Measurements from ENCODE around the gene SPRY4.

The SPRY4 gene

GRCh38 chr5:142309747-142310318, 15.0 kb downstream of the SPRY4 start:
- Histone ChIP-seq H3K4me3 (ENCODE audit: insufficient read depth, low read depth, low read length, poor library complexity, severe bottlenecking) (no peak overlapping the region), H3K27ac (ENCODE audit: insufficient read depth, low read length, poor library complexity, severe bottlenecking) (no peak overlapping the region), H3K27me3 (replicated peaks; ENCODE audit: control insufficient read depth, insufficient read depth, low read length, poor library complexity, severe bottlenecking) (no peaks in the 10 kb centered on the region), H3K9me3 (ENCODE audit: control insufficient read depth, low read length) (no peaks in the 10 kb centered on the region), H3K4me1 (ENCODE audit: control insufficient read depth, insufficient read depth, low read length, poor library complexity, severe bottlenecking) (no peaks in the 10 kb centered on the region), H3K36me3 (ENCODE audit: control insufficient read depth, insufficient read depth, low read length) (no peaks in the 10 kb centered on the region)
- DNase-seq: no peak

DNA sequence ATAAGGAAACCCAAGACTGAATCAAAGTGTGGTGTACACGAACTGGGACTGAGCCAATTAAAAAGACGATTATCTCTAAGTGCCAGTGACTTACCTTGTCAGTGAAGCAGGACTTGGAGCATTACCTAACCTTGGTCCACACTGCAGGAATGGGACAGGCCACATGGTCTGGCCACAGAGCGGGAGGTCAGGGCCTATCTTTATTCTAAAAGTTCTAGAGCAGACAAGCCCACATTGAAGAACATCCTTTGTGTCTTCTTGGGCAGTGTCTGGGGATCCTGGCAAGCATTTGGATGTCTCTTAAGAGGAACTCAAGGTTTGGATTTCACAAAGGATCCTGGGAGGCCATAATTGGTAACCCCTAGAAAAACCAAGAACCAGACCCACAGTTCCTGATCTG, 16.5 kb downstream of the SPRY4 start:
- Histone ChIP-seq H3K27me3 (replicated peaks; ENCODE audit: control insufficient read depth, insufficient read depth, low read length, poor library complexity, severe bottlenecking) (no peaks in the 10 kb centered on the region), H3K4me3 (ENCODE audit: insufficient read depth, low read depth, low read length, poor library complexity, severe bottlenecking) (no peak overlapping the region), H3K9me3 (ENCODE audit: control insufficient read depth, low read length) (no peaks in the 10 kb centered on the region), H3K36me3 (ENCODE audit: control insufficient read depth, insufficient read depth, low read length) (no peaks in the 10 kb centered on the region), H3K27ac (ENCODE audit: insufficient read depth, low read length, poor library complexity, severe bottlenecking) (no peak overlapping the region), H3K4me1 (ENCODE audit: control insufficient read depth, insufficient read depth, low read length, poor library complexity, severe bottlenecking) (no peaks in the 10 kb centered on the region)
- no peak for DNase-seq

GRCh38 chr5:142307146-142307890, 17.5 kb downstream of the SPRY4 start:
- Histone ChIP-seq H3K27me3 (replicated peaks; ENCODE audit: control insufficient read depth, insufficient read depth, low read length, poor library complexity, severe bottlenecking) (no peaks in the 10 kb centered on the region), H3K27ac (ENCODE audit: insufficient read depth, low read length, poor library complexity, severe bottlenecking) (no peak overlapping the region), H3K4me1 (ENCODE audit: control insufficient read depth, insufficient read depth, low read length, poor library complexity, severe bottlenecking) (no peaks in the 10 kb centered on the region), H3K4me3 (ENCODE audit: insufficient read depth, low read depth, low read length, poor library complexity, severe bottlenecking) (no peak overlapping the region), H3K9me3 (ENCODE audit: control insufficient read depth, low read length) (no peaks in the 10 kb centered on the region), H3K36me3 (ENCODE audit: control insufficient read depth, insufficient read depth, low read length) (no peaks in the 10 kb centered on the region)
- DNase-seq: no peak

- Histone ChIP-seq H3K4me1 (ENCODE audit: control insufficient read depth, insufficient read depth, low read length, poor library complexity, severe bottlenecking) (peaks cover 5% of the 10 kb centered on the region), H3K36me3 (ENCODE audit: control insufficient read depth, insufficient read depth, low read length) (no peaks in the 10 kb centered on the region), H3K27me3 (replicated peaks; ENCODE audit: control insufficient read depth, insufficient read depth, low read length, poor library complexity, severe bottlenecking) (no peaks in the 10 kb centered on the region), H3K27ac (ENCODE audit: insufficient read depth, low read length, poor library complexity, severe bottlenecking) (no peak overlapping the region), H3K4me3 (ENCODE audit: insufficient read depth, low read depth, low read length, poor library complexity, severe bottlenecking) (no peak overlapping the region), H3K9me3 (ENCODE audit: control insufficient read depth, low read length) (no peaks in the 10 kb centered on the region)
- DNase-seq: no peak
Measured at GRCh38 chr5:142306077-142306502, 18.7 kb downstream of the SPRY4 start.

GRCh38 chr5:142305211-142305610, 19.6 kb downstream of the SPRY4 start:
- DNase-seq: no peak
- no peaks in the 10 kb centered on the region for H3K9me3 ChIP-seq (ENCODE audit: control insufficient read depth, low read length)
- H3K4me1 ChIP-seq (ENCODE audit: control insufficient read depth, insufficient read depth, low read length, poor library complexity, severe bottlenecking): peaks cover 5% of the 10 kb centered on the region
- H3K27me3 ChIP-seq (replicated peaks; ENCODE audit: control insufficient read depth, insufficient read depth, low read length, poor library complexity, severe bottlenecking): no peaks in the 10 kb centered on the region
- H3K36me3 ChIP-seq (ENCODE audit: control insufficient read depth, insufficient read depth, low read length): no peaks in the 10 kb centered on the region
- no peak overlapping the region for H3K27ac ChIP-seq (ENCODE audit: insufficient read depth, low read length, poor library complexity, severe bottlenecking)
- no peak overlapping the region for H3K4me3 ChIP-seq (ENCODE audit: insufficient read depth, low read depth, low read length, poor library complexity, severe bottlenecking)

GRCh38 chr5:142304013-142304701, 20.7 kb downstream of the SPRY4 start:
- Histone ChIP-seq H3K27me3 (replicated peaks; ENCODE audit: control insufficient read depth, insufficient read depth, low read length, poor library complexity, severe bottlenecking) (no peaks in the 10 kb centered on the region), H3K4me3 (ENCODE audit: insufficient read depth, low read depth, low read length, poor library complexity, severe bottlenecking) (no peak overlapping the region), H3K36me3 (ENCODE audit: control insufficient read depth, insufficient read depth, low read length) (no peaks in the 10 kb centered on the region), H3K27ac (ENCODE audit: insufficient read depth, low read length, poor library complexity, severe bottlenecking) (no peak overlapping the region), H3K4me1 (ENCODE audit: control insufficient read depth, insufficient read depth, low read length, poor library complexity, severe bottlenecking) (peaks cover 5% of the 10 kb centered on the region), H3K9me3 (ENCODE audit: control insufficient read depth, low read length) (no peaks in the 10 kb centered on the region)
- DNase-seq: no peak

DNA sequence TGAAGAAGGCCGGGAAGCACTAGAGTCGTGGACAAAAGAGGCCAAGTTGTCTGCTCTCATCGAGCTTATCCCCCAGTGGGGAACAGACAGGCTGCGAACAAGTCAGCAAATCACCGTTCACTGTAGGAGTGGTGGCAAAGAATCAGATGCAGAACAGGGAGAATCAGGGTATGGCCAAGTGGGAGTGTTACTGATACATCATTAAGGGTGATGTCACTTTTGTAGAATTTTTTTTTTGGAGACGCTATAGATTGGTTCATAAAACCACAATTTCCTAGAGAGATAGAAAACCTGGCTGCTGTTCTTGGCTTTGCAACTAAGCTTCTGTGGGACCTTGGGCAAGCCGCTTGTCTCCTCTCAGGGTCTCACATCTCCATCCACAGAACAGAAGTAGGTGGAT, 21.3 kb downstream of the SPRY4 start:
- no peak overlapping the region for H3K4me3 ChIP-seq (ENCODE audit: insufficient read depth, low read depth, low read length, poor library complexity, severe bottlenecking)
- H3K4me1 ChIP-seq (ENCODE audit: control insufficient read depth, insufficient read depth, low read length, poor library complexity, severe bottlenecking): peaks cover 5% of the 10 kb centered on the region
- no peaks in the 10 kb centered on the region for H3K9me3 ChIP-seq (ENCODE audit: control insufficient read depth, low read length)
- no peaks in the 10 kb centered on the region for H3K27me3 ChIP-seq (replicated peaks; ENCODE audit: control insufficient read depth, insufficient read depth, low read length, poor library complexity, severe bottlenecking)
- no peak for DNase-seq
- no peaks in the 10 kb centered on the region for H3K36me3 ChIP-seq (ENCODE audit: control insufficient read depth, insufficient read depth, low read length)
- H3K27ac ChIP-seq (ENCODE audit: insufficient read depth, low read length, poor library complexity, severe bottlenecking): no peak overlapping the region

- no peaks in the 10 kb centered on the region for H3K27me3 ChIP-seq (replicated peaks; ENCODE audit: control insufficient read depth, insufficient read depth, low read length, poor library complexity, severe bottlenecking)
Measured at GRCh38 chr5:142301540-142301939, 23.3 kb downstream of the SPRY4 start.

GRCh38 chr5:142300677-142301076, 24.1 kb downstream of the SPRY4 start:
- H3K27ac ChIP-seq (ENCODE audit: insufficient read depth, low read length, poor library complexity, severe bottlenecking): no peak overlapping the region
- no peak for DNase-seq
- H3K4me1 ChIP-seq (ENCODE audit: control insufficient read depth, insufficient read depth, low read length, poor library complexity, severe bottlenecking): peaks cover 5% of the 10 kb centered on the region
- H3K9me3 ChIP-seq (ENCODE audit: control insufficient read depth, low read length): no peaks in the 10 kb centered on the region
- no peaks in the 10 kb centered on the region for H3K36me3 ChIP-seq (ENCODE audit: control insufficient read depth, insufficient read depth, low read length)
- no peaks in the 10 kb centered on the region for H3K27me3 ChIP-seq (replicated peaks; ENCODE audit: control insufficient read depth, insufficient read depth, low read length, poor library complexity, severe bottlenecking)
- no peak overlapping the region for H3K4me3 ChIP-seq (ENCODE audit: insufficient read depth, low read depth, low read length, poor library complexity, severe bottlenecking)

More at GRCh38 chr5:142301540-142301939, 23.3 kb downstream of the SPRY4 start:
- Histone ChIP-seq H3K36me3 (ENCODE audit: control insufficient read depth, insufficient read depth, low read length) (no peaks in the 10 kb centered on the region), H3K9me3 (ENCODE audit: control insufficient read depth, low read length) (no peaks in the 10 kb centered on the region), H3K4me3 (ENCODE audit: insufficient read depth, low read depth, low read length, poor library complexity, severe bottlenecking) (no peak overlapping the region), H3K4me1 (ENCODE audit: control insufficient read depth, insufficient read depth, low read length, poor library complexity, severe bottlenecking) (peaks cover 5% of the 10 kb centered on the region), H3K27ac (ENCODE audit: insufficient read depth, low read length, poor library complexity, severe bottlenecking) (no peak overlapping the region)
- DNase-seq: no peak

- H3K4me1 ChIP-seq (ENCODE audit: control insufficient read depth, insufficient read depth, low read length, poor library complexity, severe bottlenecking): peaks cover 5% of the 10 kb centered on the region
- DNase-seq: no peak
Measured at GRCh38 chr5:142298789-142299188, 26.0 kb downstream of the SPRY4 start.

More at GRCh38 chr5:142298789-142299188, 26.0 kb downstream of the SPRY4 start:
- Histone ChIP-seq H3K27ac (ENCODE audit: insufficient read depth, low read length, poor library complexity, severe bottlenecking) (no peak overlapping the region), H3K27me3 (replicated peaks; ENCODE audit: control insufficient read depth, insufficient read depth, low read length, poor library complexity, severe bottlenecking) (no peaks in the 10 kb centered on the region), H3K4me3 (ENCODE audit: insufficient read depth, low read depth, low read length, poor library complexity, severe bottlenecking) (no peak overlapping the region), H3K36me3 (ENCODE audit: control insufficient read depth, insufficient read depth, low read length) (no peaks in the 10 kb centered on the region), H3K9me3 (ENCODE audit: control insufficient read depth, low read length) (no peaks in the 10 kb centered on the region)

Measured in effector memory CD4-positive, alpha-beta T cell (primary cell).